ENCODE measurements around the gene MEI1.

DNA sequence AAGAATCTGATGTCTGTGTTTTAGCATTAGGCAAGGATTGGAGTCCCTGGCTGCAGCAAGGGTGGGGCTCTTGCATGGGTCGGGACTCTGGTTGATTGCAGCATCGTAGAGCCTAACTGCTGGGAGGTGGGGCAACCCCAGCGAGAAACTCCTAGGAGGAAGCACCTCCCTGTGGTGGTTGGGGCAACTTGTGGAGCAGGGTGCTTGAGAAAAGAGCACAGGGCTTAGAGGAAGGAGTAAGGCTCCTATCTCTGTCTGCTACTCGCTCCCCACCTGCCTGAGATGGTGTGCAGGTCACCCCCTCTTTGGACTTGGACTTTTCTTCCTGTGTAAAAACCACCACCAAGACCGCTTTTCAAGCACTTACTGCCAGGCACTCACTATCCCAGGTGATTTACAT, 149.2 kb downstream of the MEI1 start:
- TF ChIP-seq RAD21 (IDR thresholded peaks at IDR 0.05; ENCODE audit: low read length) (no peak), SMC3 (IDR thresholded peaks at IDR 0.05; ENCODE audit: low read depth, low read length) (no peak), CEBPB (IDR thresholded peaks at IDR 0.05; ENCODE audit: low read depth, low read length) (no peak), POLR2A (IDR thresholded peaks at IDR 0.05; ENCODE audit: low read depth, low read length) (no peak)
- TF ChIP-seq, protein P1, sequence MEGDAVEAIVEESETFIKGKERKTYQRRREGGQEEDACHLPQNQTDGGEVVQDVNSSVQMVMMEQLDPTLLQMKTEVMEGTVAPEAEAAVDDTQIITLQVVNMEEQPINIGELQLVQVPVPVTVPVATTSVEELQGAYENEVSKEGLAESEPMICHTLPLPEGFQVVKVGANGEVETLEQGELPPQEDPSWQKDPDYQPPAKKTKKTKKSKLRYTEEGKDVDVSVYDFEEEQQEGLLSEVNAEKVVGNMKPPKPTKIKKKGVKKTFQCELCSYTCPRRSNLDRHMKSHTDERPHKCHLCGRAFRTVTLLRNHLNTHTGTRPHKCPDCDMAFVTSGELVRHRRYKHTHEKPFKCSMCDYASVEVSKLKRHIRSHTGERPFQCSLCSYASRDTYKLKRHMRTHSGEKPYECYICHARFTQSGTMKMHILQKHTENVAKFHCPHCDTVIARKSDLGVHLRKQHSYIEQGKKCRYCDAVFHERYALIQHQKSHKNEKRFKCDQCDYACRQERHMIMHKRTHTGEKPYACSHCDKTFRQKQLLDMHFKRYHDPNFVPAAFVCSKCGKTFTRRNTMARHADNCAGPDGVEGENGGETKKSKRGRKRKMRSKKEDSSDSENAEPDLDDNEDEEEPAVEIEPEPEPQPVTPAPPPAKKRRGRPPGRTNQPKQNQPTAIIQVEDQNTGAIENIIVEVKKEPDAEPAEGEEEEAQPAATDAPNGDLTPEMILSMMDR (conservative IDR thresholded peaks at IDR 0.05; ENCODE audit: low read depth, low read length) = no peak
